H9 (cell line): ENCODE results near the gene SRM. TPM values are rescaled to one million over a fixed set of nuclear protein-coding genes. Genes with fewer than 3 reads are reported as not detected.

Experiments
- DNase-seq: peaks from one replicate; pipeline ENCODE4 v3.0.0-alpha.2; 2017
- H2AFZ ChIP-seq: one replicate; pipeline ENCODE4 v1.6.1; 2013; ENCODE audit warnings: mild to moderate bottlenecking, low read length, control low read depth, moderate library complexity
- H2AK5ac ChIP-seq: 2 replicates; pipeline ENCODE4 v1.6.1; 2013; ENCODE audit warnings: low read length, control low read depth, mixed read lengths; ENCODE audit not compliant: insufficient read length
- H2BK120ac ChIP-seq: one replicate; pipeline ENCODE4 v1.6.1; 2013; ENCODE audit warnings: low read depth, mild to moderate bottlenecking, low read length, control low read depth, inconsistent platforms; ENCODE audit not compliant: poor library complexity, severe bottlenecking
- H2BK12ac ChIP-seq: 2 replicates; pipeline ENCODE4 v1.6.1; 2013; ENCODE audit warnings: low read length, control low read depth, mixed read lengths, low read depth; ENCODE audit not compliant: insufficient read length
- H2BK15ac ChIP-seq: 2 replicates; pipeline ENCODE4 v1.6.1; 2013; ENCODE audit warnings: low read depth, low read length, control low read depth
- H2BK20ac ChIP-seq: one replicate; pipeline ENCODE4 v1.6.1; 2013; ENCODE audit warnings: low read depth, mild to moderate bottlenecking, low read length, control low read depth, inconsistent platforms; ENCODE audit not compliant: poor library complexity, severe bottlenecking
- H2BK5ac ChIP-seq: 2 replicates; pipeline ENCODE4 v1.6.1; 2013; ENCODE audit warnings: low read length, control low read depth, mixed read lengths; ENCODE audit not compliant: insufficient read length
- H3K14ac ChIP-seq: 2 replicates; pipeline ENCODE4 v1.6.1; 2013; ENCODE audit warnings: low read length, control low read depth; ENCODE audit not compliant: insufficient read depth
- H3K18ac ChIP-seq: 2 replicates; pipeline ENCODE4 v1.6.1; 2013; ENCODE audit warnings: low read depth, mild to moderate bottlenecking, mixed read lengths, low read length, control low read depth; ENCODE audit not compliant: insufficient read length
- H3K23ac ChIP-seq: 2 replicates; pipeline ENCODE4 v1.6.1; 2013; ENCODE audit warnings: low read length, control low read depth, mixed read lengths, low read depth; ENCODE audit not compliant: insufficient read length
- H3K23me2 ChIP-seq: 2 replicates; pipeline ENCODE4 v1.6.1; 2013; ENCODE audit warnings: low read depth, mild to moderate bottlenecking, mixed read lengths, low read length, control low read depth; ENCODE audit not compliant: insufficient read length, poor library complexity, severe bottlenecking
- H3K27ac ChIP-seq: 2 replicates; pipeline ENCODE4 v1.5.1; 2013; ENCODE audit warnings: low read length, control low read depth, mixed read lengths, low read depth; ENCODE audit not compliant: insufficient read length
- H3K27me3 ChIP-seq: 2 replicates; pipeline ENCODE4 v1.6.1; 2013; ENCODE audit warnings: low read length, control low read depth, inconsistent platforms; ENCODE audit not compliant: insufficient read depth
- H3K4ac ChIP-seq: 2 replicates; pipeline ENCODE4 v1.6.1; 2013; ENCODE audit warnings: low read depth, mild to moderate bottlenecking, control low read depth, inconsistent platforms, low read length, moderate library complexity
- H3K4me1 ChIP-seq: 2 replicates; pipeline ENCODE4 v1.6.1; 2013; ENCODE audit warnings: low read length, control low read depth, inconsistent platforms; ENCODE audit not compliant: insufficient read depth
- H3K4me2 ChIP-seq: 2 replicates; pipeline ENCODE4 v1.6.1; 2013; ENCODE audit warnings: low read length, control low read depth, mixed read lengths; ENCODE audit not compliant: insufficient read length, insufficient read depth
- H3K56ac ChIP-seq: 2 replicates; pipeline ENCODE4 v1.6.1; 2013; ENCODE audit warnings: low read depth, mild to moderate bottlenecking, mixed read lengths, low read length, control low read depth; ENCODE audit not compliant: insufficient read length
- H3K79me1 ChIP-seq: 2 replicates; pipeline ENCODE4 v1.6.1; 2013; ENCODE audit warnings: low read depth, mild to moderate bottlenecking, moderate library complexity, low read length, control low read depth, inconsistent platforms; ENCODE audit not compliant: insufficient read depth, poor library complexity, severe bottlenecking
- H3K79me2 ChIP-seq: 2 replicates; pipeline ENCODE4 v1.6.1; 2013; ENCODE audit warnings: low read length, control low read depth, inconsistent platforms; ENCODE audit not compliant: insufficient read depth
- H3K9ac ChIP-seq: 2 replicates; pipeline ENCODE4 v1.6.1; 2013; ENCODE audit warnings: low read length, control low read depth, mixed read lengths; ENCODE audit not compliant: insufficient read length; ENCODE audit errors: extremely low read depth
- H3K9me3 ChIP-seq: one replicate; pipeline ENCODE4 v1.6.1; 2013; ENCODE audit warnings: low read depth, low read length, inconsistent platforms; ENCODE audit not compliant: control insufficient read depth
- H3T11ph ChIP-seq: one replicate; pipeline ENCODE4 v1.6.1; 2013; ENCODE audit warnings: mild to moderate bottlenecking, low read length, control low read depth, inconsistent platforms
- H4K20me1 ChIP-seq: one replicate; pipeline ENCODE4 v1.6.1; 2013; ENCODE audit not compliant: control insufficient read depth, insufficient read length, insufficient read depth
- H4K5ac ChIP-seq: 2 replicates; pipeline ENCODE4 v1.6.1; 2013; ENCODE audit warnings: low read depth, mild to moderate bottlenecking, mixed read lengths, low read length, control low read depth; ENCODE audit not compliant: insufficient read length
- H4K8ac ChIP-seq: replicated peaks from 2 replicates; pipeline ENCODE4 v1.6.1; 2013; ENCODE audit warnings: low read length, control low read depth, mixed read lengths, low read depth; ENCODE audit not compliant: insufficient read length
- H4K91ac ChIP-seq: 2 replicates; pipeline ENCODE4 v1.6.1; 2013; ENCODE audit warnings: low read depth, mild to moderate bottlenecking, moderate library complexity, mixed read lengths, low read length, control low read depth; ENCODE audit not compliant: insufficient read length
- H3K27ac Mint-ChIP-seq, 3 experiments: 2 replicates in 2 of 3; 3 replicates in 1 of 3; pipeline ENCODE4 v1.8.0; 2020 to 2021; ENCODE audit warnings: mixed read lengths in 3 of 3, mild to moderate bottlenecking in 1 of 3, moderate library complexity in 1 of 3
- H3K27me3 Mint-ChIP-seq: 2 replicates; pipeline ENCODE4 v1.8.0; 2021; ENCODE audit warnings: low read depth, mild to moderate bottlenecking, moderate library complexity, mixed read lengths
- H3K36me3 Mint-ChIP-seq, 3 experiments: 2 replicates in 2 of 3; 3 replicates in 1 of 3; pipeline ENCODE4 v1.8.0; 2020 to 2021; ENCODE audit warnings: low read depth in 3 of 3, mixed read lengths in 3 of 3; ENCODE audit not compliant: insufficient read depth in 1 of 3
- H3K4me1 Mint-ChIP-seq, 2 experiments: 2 replicates each; pipeline ENCODE4 v1.8.0; 2020; ENCODE audit warnings: mixed read lengths in 2 of 2
- H3K4me3 Mint-ChIP-seq, 2 experiments: 2 replicates in 1 of 2; 3 replicates in 1 of 2; pipeline ENCODE4 v1.8.0; 2020 to 2021; ENCODE audit warnings: mild to moderate bottlenecking in 2 of 2, mixed read lengths in 2 of 2, moderate library complexity in 1 of 2
- H3K9me3 Mint-ChIP-seq, 2 experiments: 2 replicates in 1 of 2; 3 replicates in 1 of 2; pipeline ENCODE4 v1.8.0; 2020; ENCODE audit warnings: mild to moderate bottlenecking in 2 of 2, mixed read lengths in 2 of 2, moderate library complexity in 1 of 2
- WGBS: extraction: QIAGEN DNeasy Blood & Tissue Kit; methylation state at CpG from one replicate; pipeline ENCODE4 v1.1.7; 2013; ENCODE audit warnings: missing lambda C conversion rate, low lambda C conversion rate, mixed read lengths; ENCODE audit not compliant: insufficient read length; ENCODE audit errors: extremely low coverage; 5-methylcytosine and 5-hydroxymethylcytosine counted together
- total RNA-seq: library from RNA; stranded (reverse); gene quantifications from 2 replicates; pipeline ENCODE4 v1.2.1, GENCODE V29; 2021
- TF ChIP-seq, protein P1 (sequence below): fragments of 200-600 bp; sonication (generic); conservative IDR thresholded peaks from 3 replicates; pipeline ENCODE4 v1.8.0; 2021; ENCODE audit warnings: antibody characterized with exemption, mild to moderate bottlenecking

Gene SRM
- total RNA-seq, 1 experiment from 2014 or later = 196 TPM

DNA sequence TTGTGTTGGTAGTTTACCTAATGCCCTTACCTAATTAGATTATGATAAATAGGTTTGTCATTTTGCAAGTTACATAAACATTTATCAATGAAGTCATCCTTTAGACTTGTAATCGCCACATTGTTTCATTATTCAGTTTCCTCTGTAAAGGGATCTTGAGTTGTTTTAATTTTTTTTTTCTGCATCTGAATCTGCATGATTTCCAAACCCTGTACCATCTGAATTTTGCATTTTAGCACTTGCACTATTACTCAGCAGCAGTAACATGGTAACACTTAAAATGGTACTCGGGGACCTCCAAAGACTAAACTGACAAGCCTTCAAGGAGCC, 35.0 kb downstream of the SRM start:
- Histone ChIP-seq H3T11ph (no peak overlapping the region), H3K79me2 (no peaks in the 10 kb centered on the region), H2AK5ac (no peak overlapping the region), H3K23ac (no peak overlapping the region), H2BK15ac (no peak overlapping the region), H3K9me3 (no peaks in the 10 kb centered on the region), H3K27ac (no peak overlapping the region), H3K14ac (no peak overlapping the region), H3K18ac (no peak overlapping the region), H4K5ac (no peak overlapping the region), H2BK20ac (no peak overlapping the region), H3K4me2 (no peak overlapping the region), H2AFZ (no peak overlapping the region), H3K79me1 (peaks cover 2% of the 10 kb centered on the region), H3K4me1 (no peaks in the 10 kb centered on the region), H4K91ac (no peak overlapping the region), H3K23me2 (no peaks in the 10 kb centered on the region), H4K20me1 (no peaks in the 10 kb centered on the region), H3K56ac (no peak overlapping the region), H3K27me3 (no peaks in the 10 kb centered on the region), H2BK5ac (no peak overlapping the region), H2BK12ac (no peak overlapping the region), H3K9ac (no peak overlapping the region), H2BK120ac (no peak overlapping the region), H4K8ac (no peak overlapping the region), H3K4ac (no peak overlapping the region)
- Mint-ChIP-seq H3K36me3 (peaks cover 39 to 89% (median 74%) of the 10 kb centered on the region in 3 experiments; a peak in 6 of 7 replicates), H3K4me3 (no peak overlapping the region), H3K9me3 (no peaks in the 10 kb centered on the region), H3K27ac (no peak overlapping the region), H3K4me1 (peaks cover 0 to 19% of the 10 kb centered on the region in 2 experiments; a peak in 2 of 4 replicates), H3K27me3 (no peaks in the 10 kb centered on the region)
- TF ChIP-seq, protein P1, sequence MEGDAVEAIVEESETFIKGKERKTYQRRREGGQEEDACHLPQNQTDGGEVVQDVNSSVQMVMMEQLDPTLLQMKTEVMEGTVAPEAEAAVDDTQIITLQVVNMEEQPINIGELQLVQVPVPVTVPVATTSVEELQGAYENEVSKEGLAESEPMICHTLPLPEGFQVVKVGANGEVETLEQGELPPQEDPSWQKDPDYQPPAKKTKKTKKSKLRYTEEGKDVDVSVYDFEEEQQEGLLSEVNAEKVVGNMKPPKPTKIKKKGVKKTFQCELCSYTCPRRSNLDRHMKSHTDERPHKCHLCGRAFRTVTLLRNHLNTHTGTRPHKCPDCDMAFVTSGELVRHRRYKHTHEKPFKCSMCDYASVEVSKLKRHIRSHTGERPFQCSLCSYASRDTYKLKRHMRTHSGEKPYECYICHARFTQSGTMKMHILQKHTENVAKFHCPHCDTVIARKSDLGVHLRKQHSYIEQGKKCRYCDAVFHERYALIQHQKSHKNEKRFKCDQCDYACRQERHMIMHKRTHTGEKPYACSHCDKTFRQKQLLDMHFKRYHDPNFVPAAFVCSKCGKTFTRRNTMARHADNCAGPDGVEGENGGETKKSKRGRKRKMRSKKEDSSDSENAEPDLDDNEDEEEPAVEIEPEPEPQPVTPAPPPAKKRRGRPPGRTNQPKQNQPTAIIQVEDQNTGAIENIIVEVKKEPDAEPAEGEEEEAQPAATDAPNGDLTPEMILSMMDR = no peak
- no CpG with 5 or more reads among the region's 2 CpGs for WGBS
- no peak for DNase-seq
